ENCODE measurements around the gene RPTOR.

DNA sequence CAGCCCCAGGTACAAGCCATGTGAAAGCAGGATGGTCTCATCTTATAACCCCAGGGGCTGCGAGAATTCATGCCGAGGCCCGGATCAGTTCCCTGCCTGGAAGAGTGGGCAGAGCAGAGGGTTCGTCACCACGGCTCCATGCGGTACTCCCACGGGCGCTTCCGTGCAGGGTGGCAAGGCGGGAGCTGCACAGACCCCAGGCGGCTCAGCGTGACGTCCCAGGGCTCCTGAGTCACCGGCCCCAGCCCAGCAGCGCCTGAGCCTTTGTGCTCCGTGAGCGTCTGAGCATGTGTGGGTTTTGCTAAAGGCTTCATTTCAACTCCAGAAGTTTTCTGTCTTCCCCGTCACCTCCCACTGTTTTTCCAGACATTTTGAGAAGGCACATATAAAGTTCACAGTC lies 375.8 kb downstream of the RPTOR start:
- TF ChIP-seq POU2F2 (IDR thresholded peaks at IDR 0.05; ENCODE audit: low read depth, low read length) (no peak), POLR2AphosphoS5 (IDR thresholded peaks at IDR 0.05; ENCODE audit: low read depth, low read length) (no peak), POLR2A (IDR thresholded peaks at IDR 0.05; ENCODE audit: low read depth, low read length) (no peak), PAX5 (IDR thresholded peaks at IDR 0.05; ENCODE audit: insufficient read depth, low read length, severe bottlenecking) (no peak), SPI1 (IDR thresholded peaks at IDR 0.05; ENCODE audit: low read depth, low read length) (no peak)

Measured in GM12891 (cell line).